SU-DHL-6 (cell line): Measurements from ENCODE around the gene INSL3.

Experiments
- H2AFZ ChIP-seq: fragments of 200-600 bp; sonication (generic); 2 replicates; pipeline ENCODE4 v1.6.1; 2014; ENCODE audit warnings: low read depth, mild to moderate bottlenecking, moderate library complexity, mixed read lengths, antibody characterized with exemption, low read length; ENCODE audit not compliant: severe bottlenecking
- H3F3A ChIP-seq: fragments of 200-600 bp; shearing (Covaris generic); 2 replicates; pipeline ENCODE4 v1.6.0; 2016; ENCODE audit warnings: antibody characterized with exemption, mild to moderate bottlenecking; ENCODE audit not compliant: insufficient read depth
- H3K27ac ChIP-seq: fragments of 200-600 bp; sonication (generic); 2 replicates; pipeline ENCODE4 v1.5.1; 2016; ENCODE audit warnings: low read depth, mild to moderate bottlenecking, low read length, moderate library complexity, mixed read lengths
- H3K27me3 ChIP-seq: fragments of 200-600 bp; sonication (generic), shearing (Covaris generic); 2 replicates; pipeline ENCODE4 v1.6.0; 2014; ENCODE audit warnings: mild to moderate bottlenecking, low read length
- H3K36me3 ChIP-seq: fragments of 200-600 bp; sonication (generic); 2 replicates; pipeline ENCODE4 v1.6.1; 2014; ENCODE audit warnings: mild to moderate bottlenecking, low read length, mixed read lengths
- H3K4me2 ChIP-seq: fragments of 300-600, 200-600 bp; shearing (Covaris generic), sonication (generic); 2 replicates; pipeline ENCODE4 v1.6.0; 2014; ENCODE audit warnings: low read length, low read depth, mild to moderate bottlenecking; ENCODE audit not compliant: poor library complexity, severe bottlenecking
- H3K4me3 ChIP-seq: fragments of 200-600 bp; sonication (generic); 2 replicates; pipeline ENCODE4 v1.5.1; 2014; ENCODE audit warnings: antibody characterized with exemption, low read length, mild to moderate bottlenecking, mixed read lengths; ENCODE audit not compliant: insufficient read depth, poor library complexity, severe bottlenecking
- H3K79me2 ChIP-seq: fragments of 200-600 bp; sonication (generic); 2 replicates; pipeline ENCODE4 v1.6.1; 2014; ENCODE audit warnings: mild to moderate bottlenecking, low read length, moderate library complexity; ENCODE audit not compliant: insufficient read depth
- H3K9ac ChIP-seq: fragments of 200-600 bp; sonication (generic); 2 replicates; pipeline ENCODE4 v1.7.0; 2014; ENCODE audit warnings: mild to moderate bottlenecking, low read length
- H3K9me2 ChIP-seq: fragments of 200-600 bp; sonication (generic); replicated peaks from 2 replicates; pipeline ENCODE4 v1.6.1; 2014; ENCODE audit warnings: low read length; ENCODE audit not compliant: insufficient read depth
- H3K9me3 ChIP-seq: fragments of 200-600 bp; sonication (generic); 2 replicates; pipeline ENCODE4 v1.6.1; 2014; ENCODE audit warnings: low read length, mixed read lengths; ENCODE audit not compliant: insufficient read depth
- H4K20me1 ChIP-seq: fragments of 200-600 bp; sonication (generic); 2 replicates; pipeline ENCODE4 v1.6.1; 2014; ENCODE audit warnings: low read depth, mild to moderate bottlenecking, antibody characterized with exemption, low read length, moderate library complexity, mixed read lengths
- EZH2phosphoT487 ChIP-seq: fragments of 200-600 bp; sonication (generic), shearing (Covaris generic); conservative IDR thresholded peaks from 2 replicates; pipeline ENCODE4 v1.6.1; 2018; ENCODE audit warnings: mild to moderate bottlenecking, antibody characterized with exemption, low read length, moderate library complexity, mixed read lengths
- TF ChIP-seq, protein P1 (sequence below): fragments of 200-600 bp; sonication (generic); IDR thresholded peaks from one replicate; pipeline ENCODE4 v1.5.1; 2017; ENCODE audit warnings: antibody characterized with exemption, mild to moderate bottlenecking, low read length, moderate library complexity; ENCODE audit not compliant: insufficient read depth, poor library complexity, severe bottlenecking

INSL3 gene

DNA sequence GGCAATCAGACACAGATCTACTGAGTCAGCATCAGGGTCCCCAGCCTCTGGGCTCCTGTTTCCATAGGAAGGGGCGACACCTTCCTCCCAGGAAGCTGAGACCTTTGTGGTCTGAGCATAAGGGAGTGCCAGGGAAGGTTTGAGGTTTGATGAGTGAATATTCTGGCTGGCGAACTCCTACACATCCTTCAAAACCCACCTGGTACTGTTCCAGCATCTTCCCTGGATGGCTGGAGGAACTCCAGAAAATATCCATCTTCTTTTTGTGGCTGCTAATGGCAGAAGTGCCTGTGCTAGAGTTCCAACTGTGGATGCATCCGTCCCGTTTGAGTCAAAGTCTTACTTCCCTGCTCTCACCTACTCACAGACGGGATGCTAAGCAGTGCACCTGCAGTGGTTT is 9.2 kb downstream of the INSL3 start:
- no peaks in the 10 kb centered on the region for H3F3A ChIP-seq
- TF ChIP-seq, protein P1, sequence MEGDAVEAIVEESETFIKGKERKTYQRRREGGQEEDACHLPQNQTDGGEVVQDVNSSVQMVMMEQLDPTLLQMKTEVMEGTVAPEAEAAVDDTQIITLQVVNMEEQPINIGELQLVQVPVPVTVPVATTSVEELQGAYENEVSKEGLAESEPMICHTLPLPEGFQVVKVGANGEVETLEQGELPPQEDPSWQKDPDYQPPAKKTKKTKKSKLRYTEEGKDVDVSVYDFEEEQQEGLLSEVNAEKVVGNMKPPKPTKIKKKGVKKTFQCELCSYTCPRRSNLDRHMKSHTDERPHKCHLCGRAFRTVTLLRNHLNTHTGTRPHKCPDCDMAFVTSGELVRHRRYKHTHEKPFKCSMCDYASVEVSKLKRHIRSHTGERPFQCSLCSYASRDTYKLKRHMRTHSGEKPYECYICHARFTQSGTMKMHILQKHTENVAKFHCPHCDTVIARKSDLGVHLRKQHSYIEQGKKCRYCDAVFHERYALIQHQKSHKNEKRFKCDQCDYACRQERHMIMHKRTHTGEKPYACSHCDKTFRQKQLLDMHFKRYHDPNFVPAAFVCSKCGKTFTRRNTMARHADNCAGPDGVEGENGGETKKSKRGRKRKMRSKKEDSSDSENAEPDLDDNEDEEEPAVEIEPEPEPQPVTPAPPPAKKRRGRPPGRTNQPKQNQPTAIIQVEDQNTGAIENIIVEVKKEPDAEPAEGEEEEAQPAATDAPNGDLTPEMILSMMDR: no peak
- TF ChIP-seq EZH2phosphoT487: no peak
- no peaks in the 10 kb centered on the region for H4K20me1 ChIP-seq

DNA sequence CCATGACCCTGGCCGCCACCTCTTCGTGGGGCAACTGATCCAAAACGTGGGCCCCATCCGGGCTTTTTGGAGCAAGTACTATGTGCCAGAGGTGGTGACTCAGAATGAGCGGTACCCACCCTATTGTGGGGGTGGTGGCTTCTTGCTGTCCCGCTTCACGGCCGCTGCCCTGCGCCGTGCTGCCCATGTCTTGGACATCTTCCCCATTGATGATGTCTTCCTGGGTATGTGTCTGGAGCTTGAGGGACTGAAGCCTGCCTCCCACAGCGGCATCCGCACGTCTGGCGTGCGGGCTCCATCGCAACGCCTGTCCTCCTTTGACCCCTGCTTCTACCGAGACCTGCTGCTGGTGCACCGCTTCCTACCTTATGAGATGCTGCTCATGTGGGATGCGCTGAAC is 9.6 kb downstream of the INSL3 start:
- Histone ChIP-seq H2AFZ (no peak overlapping the region), H3K79me2 (no peaks in the 10 kb centered on the region), H4K20me1 (no peaks in the 10 kb centered on the region), H3K27me3 (no peaks in the 10 kb centered on the region), H3K27ac (no peak overlapping the region), H3K9me3 (no peaks in the 10 kb centered on the region), H3K4me2 (no peak overlapping the region), H3K36me3 (no peaks in the 10 kb centered on the region), H3K4me3 (no peak overlapping the region), H3F3A (no peaks in the 10 kb centered on the region), H3K9me2 (no peaks in the 10 kb centered on the region), H3K9ac (no peak overlapping the region)
- no peak for TF ChIP-seq EZH2phosphoT487
- TF ChIP-seq, protein P1: no peak

More for the DNA sequence above, 9.2 kb downstream of the INSL3 start:
- Histone ChIP-seq H3K27ac (no peak overlapping the region), H3K79me2 (no peaks in the 10 kb centered on the region), H3K9ac (no peak overlapping the region), H3K4me3 (no peak overlapping the region), H2AFZ (no peak overlapping the region), H3K4me2 (no peak overlapping the region), H3K9me2 (no peaks in the 10 kb centered on the region), H3K9me3 (no peaks in the 10 kb centered on the region), H3K36me3 (no peaks in the 10 kb centered on the region), H3K27me3 (no peaks in the 10 kb centered on the region)

DNA sequence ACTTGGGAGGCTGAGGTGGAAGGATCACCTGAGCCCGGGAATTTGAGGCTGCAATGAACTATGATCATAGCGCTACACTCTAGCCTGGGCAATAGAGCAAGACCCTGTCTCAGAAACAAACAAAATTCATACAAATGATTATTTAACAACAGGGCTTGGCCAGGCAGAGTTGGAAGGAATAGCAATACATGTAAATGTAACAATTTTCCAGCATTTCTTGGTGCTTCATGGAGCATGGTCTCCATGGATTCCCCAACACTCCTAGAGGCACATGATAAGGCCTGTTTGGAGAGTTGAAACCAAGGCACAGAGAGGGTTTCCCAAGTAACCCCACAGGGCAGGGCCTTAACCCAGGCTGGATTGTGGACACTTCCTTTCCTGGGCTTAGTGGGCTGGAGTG is 10.2 kb downstream of the INSL3 start:
- Histone ChIP-seq H3K27ac (no peak overlapping the region), H3K4me2 (no peak overlapping the region), H3F3A (no peaks in the 10 kb centered on the region), H4K20me1 (no peaks in the 10 kb centered on the region), H3K9me3 (no peaks in the 10 kb centered on the region), H3K79me2 (no peaks in the 10 kb centered on the region), H3K9me2 (no peaks in the 10 kb centered on the region), H3K4me3 (no peak overlapping the region), H3K27me3 (no peaks in the 10 kb centered on the region), H3K36me3 (no peaks in the 10 kb centered on the region), H2AFZ (no peak overlapping the region), H3K9ac (no peak overlapping the region)
- no peak for TF ChIP-seq EZH2phosphoT487
- TF ChIP-seq, protein P1: no peak
